Right atrium auricular region (tissue), 2 donors: Measurements from ENCODE around the gene TBKBP1. TPM values are rescaled to one million over a fixed set of nuclear protein-coding genes. Genes with fewer than 3 reads are reported as not detected.
"Not testable (repeated sequence)": the region's sequence is repeated elsewhere in the genome, so short reads cannot be mapped to it uniquely, and the experiment has no call there.

ENCODE experiments used
- DNase-seq: peaks from one replicate; pipeline ENCODE4 v3.0.0-alpha.2; 2019; ENCODE audit warnings: low spot score
- H3K27ac ChIP-seq, 2 donors: fragments of 200-600 bp; sonication (generic); 1 replicate in 1 of 2; 2 replicates in 1 of 2; pipeline ENCODE4 v1.5.1; 2016 to 2019
- H3K27me3 ChIP-seq, 2 donors: fragments of 200-600 bp; sonication (generic); one replicate each; pipeline versions ENCODE4 v1.5.1 to v1.6.0; 2017 to 2019
- H3K36me3 ChIP-seq: fragments of 200-600 bp; sonication (generic); one replicate; pipeline ENCODE4 v1.5.1; 2016
- H3K4me1 ChIP-seq, 2 donors: fragments of 200-600 bp; sonication (generic); one replicate each; pipeline versions ENCODE4 v1.5.1 to v1.6.0; 2017 to 2019
- H3K4me3 ChIP-seq, 2 donors: fragments of 200-600 bp; sonication (generic); 1 replicate in 1 of 2; 2 replicates in 1 of 2; pipeline ENCODE4 v1.5.1; 2017 to 2019; ENCODE audit warnings: mild to moderate bottlenecking in 1 of 2, moderate library complexity in 1 of 2
- H3K9me3 ChIP-seq, 2 donors: fragments of 200-600 bp; sonication (generic); one replicate each; pipeline ENCODE4 v1.5.1; 2019
- CTCF ChIP-seq, 2 donors: fragments of 200-600 bp; sonication (generic); IDR thresholded peaks; one replicate each; pipeline ENCODE4 v1.5.1; 2019; ENCODE audit warnings: antibody characterized with exemption in 2 of 2
- total RNA-seq, 2 donors: library from RNA; depleted of rRNA; stranded (reverse); fragments of >200 nt; gene quantifications; one replicate each; pipeline ENCODE4 v1.1.0, GENCODE V29; 2016

TBKBP1 gene
- total RNA-seq, 2 donors from 2014 or later = 10.9 to 13.7 TPM

DNA sequence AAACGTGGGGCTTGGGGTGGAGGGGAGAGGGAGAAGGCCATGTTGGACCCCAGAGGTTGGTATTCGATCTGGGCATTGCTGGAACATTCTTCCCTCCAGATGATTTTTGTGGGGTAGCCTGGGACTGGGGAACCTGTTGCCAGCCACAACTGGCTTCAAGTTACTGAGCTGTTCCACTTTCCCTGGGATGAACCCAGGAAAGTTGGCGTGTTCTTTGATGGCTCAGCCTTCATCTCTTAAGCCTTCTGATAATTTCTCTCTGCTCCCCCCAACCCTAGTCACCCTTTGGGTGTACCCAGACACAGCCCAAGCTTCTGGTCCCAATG is 41.1 kb downstream of the TBKBP1 start:
- DNase-seq = no peak
- Histone ChIP-seq H3K27me3 (peaks cover 0 to 18% of the 10 kb centered on the region in 2 donors), H3K9me3 (no peaks in the 10 kb centered on the region), H3K4me3 (no peak overlapping the region), H3K4me1 (peaks cover 0 to 18% of the 10 kb centered on the region in 2 donors), H3K36me3 (no peaks in the 10 kb centered on the region), H3K27ac (no peak overlapping the region)
- TF ChIP-seq CTCF (IDR thresholded peaks at IDR 0.05) = no peak

DNA sequence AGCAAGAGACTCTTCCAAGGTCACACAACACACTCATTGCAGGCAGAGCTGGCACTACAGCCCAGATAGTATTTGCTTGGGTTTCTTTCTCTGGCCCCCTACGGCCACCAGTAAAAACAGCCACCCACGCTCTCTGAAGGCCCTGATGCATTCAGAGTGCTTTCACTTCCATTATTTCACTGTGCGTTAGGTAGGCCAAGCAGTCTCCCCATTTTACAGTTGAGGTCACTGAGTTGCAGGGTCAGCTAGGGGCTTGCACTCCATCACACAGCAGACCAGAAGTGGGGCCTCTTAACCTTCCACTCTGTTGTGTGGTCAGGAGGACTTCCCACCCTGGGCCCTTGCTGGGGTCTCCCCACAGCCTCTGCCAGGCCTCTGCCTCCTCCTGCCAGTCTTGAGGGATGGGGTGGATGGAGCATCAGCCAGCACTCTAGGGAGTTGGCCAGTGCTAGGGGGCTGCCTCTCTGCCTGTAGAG is 41.6 kb downstream of the TBKBP1 start:
- H3K4me3 ChIP-seq = no peak overlapping the region

GRCh38 chr17:47736501-47737495 is 42.8 kb downstream of the TBKBP1 start:
- Histone ChIP-seq H3K27ac (no peak overlapping the region), H3K27me3 (peaks cover 0 to 18% of the 10 kb centered on the region in 2 donors), H3K9me3 (no peaks in the 10 kb centered on the region), H3K4me1 (peaks cover 0 to 18% of the 10 kb centered on the region in 2 donors), H3K36me3 (no peaks in the 10 kb centered on the region), H3K4me3 (no peak overlapping the region)
- DNase-seq = peak; percentile 47
- TF ChIP-seq CTCF (IDR thresholded peaks at IDR 0.05) = no peak

More for the DNA sequence above, 41.6 kb downstream of the TBKBP1 start:
- H3K36me3 ChIP-seq = no peaks in the 10 kb centered on the region
- no peak for TF ChIP-seq CTCF (IDR thresholded peaks at IDR 0.05)
- no peak overlapping the region for H3K27ac ChIP-seq
- no peaks in the 10 kb centered on the region for H3K9me3 ChIP-seq
- H3K4me1 ChIP-seq = peaks cover 0 to 18% of the 10 kb centered on the region in 2 donors
- peaks cover 0 to 18% of the 10 kb centered on the region in 2 donors for H3K27me3 ChIP-seq
- DNase-seq = no peak

- H3K4me1 ChIP-seq = peaks cover 0 to 11% of the 10 kb centered on the region in 2 donors
- H3K9me3 ChIP-seq = no peaks in the 10 kb centered on the region
- no peak overlapping the region for H3K27ac ChIP-seq
- DNase-seq = peak; percentile 36
- no peak overlapping the region for H3K4me3 ChIP-seq
- no peaks in the 10 kb centered on the region for H3K36me3 ChIP-seq
- no peak for TF ChIP-seq CTCF (IDR thresholded peaks at IDR 0.05)
- H3K27me3 ChIP-seq = peaks cover 0 to 10% of the 10 kb centered on the region in 2 donors
These were observed 44.2 kb downstream of the TBKBP1 start for GRCh38 chr17:47738178-47738577.

GRCh38 chr17:47739150-47739549 is 45.2 kb downstream of the TBKBP1 start:
- Histone ChIP-seq H3K36me3 (no peaks in the 10 kb centered on the region), H3K4me1 (peaks cover 0 to 1% of the 10 kb centered on the region in 2 donors), H3K27ac (no peak overlapping the region), H3K9me3 (no peaks in the 10 kb centered on the region), H3K27me3 (peaks cover 0 to 1% of the 10 kb centered on the region in 2 donors), H3K4me3 (no peak overlapping the region)
- TF ChIP-seq CTCF (IDR thresholded peaks at IDR 0.05) = no peak
- DNase-seq = no peak

- not testable (repeated sequence) for H3K27me3 ChIP-seq, H3K4me3 ChIP-seq, H3K36me3 ChIP-seq, H3K27ac ChIP-seq, H3K4me1 ChIP-seq, H3K9me3 ChIP-seq
- peak; percentile 47 for DNase-seq
These were observed 46.0 kb downstream of the TBKBP1 start for GRCh38 chr17:47739945-47740344.
